ENCODE measurements around the gene LY6G6C. TPM values are rescaled to one million over a fixed set of nuclear protein-coding genes. Genes with fewer than 3 reads are reported as not detected.

Gene LY6G6C
- total RNA-seq, 2 donors from 2014 or later, result 0.29 to 0.38 TPM

DNA sequence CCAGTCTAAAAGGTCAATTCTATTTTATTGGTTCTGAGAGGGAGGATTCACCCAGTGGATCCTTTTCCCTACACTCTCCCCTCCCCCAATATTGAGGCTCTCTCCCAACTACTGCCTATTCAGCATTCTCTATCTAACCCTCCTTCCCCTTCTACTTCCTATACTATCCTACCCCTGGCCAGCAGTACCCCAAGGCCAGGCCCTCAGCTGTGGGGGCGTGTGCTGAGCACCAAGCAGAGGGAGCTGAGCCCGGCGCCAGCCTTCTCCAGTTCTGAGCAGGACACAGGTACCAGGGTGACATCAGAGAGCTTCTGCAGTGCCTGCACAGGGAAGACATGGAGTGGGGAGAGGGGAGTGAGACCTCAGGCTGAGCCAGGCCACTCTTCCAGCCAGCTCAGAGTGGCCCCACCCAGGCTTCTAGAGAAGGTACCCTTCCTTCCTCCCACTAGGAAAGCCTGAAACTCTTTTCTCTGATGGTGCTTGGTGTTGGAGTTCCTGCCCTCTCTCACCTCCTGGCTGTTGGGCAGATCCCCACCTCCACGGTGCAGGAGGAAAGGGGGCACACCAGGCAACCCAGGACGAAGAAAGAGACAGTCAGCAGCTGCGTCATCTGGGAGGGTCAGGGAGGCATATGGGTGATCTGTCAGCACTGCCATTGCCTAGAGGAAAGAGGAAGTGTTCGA lies 5.6 kb upstream of the LY6G6C start:
- Histone ChIP-seq H3K4me3 (ENCODE audit: low read length) (no peak overlapping the region), H3K9ac (ENCODE audit: extremely low read depth, low read length, poor library complexity, severe bottlenecking) (no peak overlapping the region), H3K36me3 (ENCODE audit: control insufficient read depth, insufficient read depth, low read length) (peaks cover 53% of the 10 kb centered on the region), H3K27me3 (ENCODE audit: control insufficient read depth, insufficient read depth, low read length, poor library complexity, severe bottlenecking) (no peaks in the 10 kb centered on the region), H3K4me1 (ENCODE audit: control insufficient read depth, insufficient read depth, low read length) (no peaks in the 10 kb centered on the region), H3K27ac (ENCODE audit: low read depth, low read length) (no peak overlapping the region), H3K9me3 (ENCODE audit: control insufficient read depth, low read length) (no peaks in the 10 kb centered on the region)
- no peak overlapping the region for H3K27ac Mint-ChIP-seq
- peaks cover 8% of the 10 kb centered on the region for H3K4me1 Mint-ChIP-seq
- TF ChIP-seq CTCF (conservative IDR thresholded peaks at IDR 0.05), result no peak
- peak overlapping the region; percentile 37 for H3K4me3 Mint-ChIP-seq
- no peaks in the 10 kb centered on the region for H3K27me3 Mint-ChIP-seq (ENCODE audit: insufficient read depth)
- H3K36me3 Mint-ChIP-seq (ENCODE audit: low read depth), result peaks cover 47% of the 10 kb centered on the region
- H3K9me3 Mint-ChIP-seq, result no peaks in the 10 kb centered on the region
- no peak for DNase-seq
- WGBS, 2 experiments (ENCODE audit: insufficient coverage in 1 of 2, insufficient read length in 1 of 2), result 93 to 95% methylated on average over 6 to 7 of the region's 7 CpGs

- no peak for TF ChIP-seq CTCF (conservative IDR thresholded peaks at IDR 0.05)
- H3K27ac ChIP-seq (ENCODE audit: low read depth, low read length), result no peak overlapping the region
- H3K9me3 ChIP-seq (ENCODE audit: control insufficient read depth, low read length), result no peaks in the 10 kb centered on the region
- 96 to 97% methylated on average over 11 to 12 of the region's 12 CpGs for WGBS, 2 experiments (ENCODE audit: insufficient coverage in 1 of 2, insufficient read length in 1 of 2)
- no peaks in the 10 kb centered on the region for H3K27me3 ChIP-seq (ENCODE audit: control insufficient read depth, insufficient read depth, low read length, poor library complexity, severe bottlenecking)
- Mint-ChIP-seq H3K36me3 (ENCODE audit: low read depth) (peaks cover 39% of the 10 kb centered on the region), H3K4me1 (peaks cover 6% of the 10 kb centered on the region), H3K27ac (no peak overlapping the region), H3K9me3 (no peaks in the 10 kb centered on the region), H3K27me3 (ENCODE audit: insufficient read depth) (no peaks in the 10 kb centered on the region), H3K4me3 (no peak overlapping the region)
- no peak for DNase-seq
- no peaks in the 10 kb centered on the region for H3K4me1 ChIP-seq (ENCODE audit: control insufficient read depth, insufficient read depth, low read length)
- no peak overlapping the region for H3K4me3 ChIP-seq (ENCODE audit: low read length)
- no peak overlapping the region for H3K9ac ChIP-seq (ENCODE audit: extremely low read depth, low read length, poor library complexity, severe bottlenecking)
- H3K36me3 ChIP-seq (ENCODE audit: control insufficient read depth, insufficient read depth, low read length), result peaks cover 39% of the 10 kb centered on the region
Observed at GRCh38 chr6:31725502-31726350, 4.2 kb upstream of the LY6G6C start.

DNA sequence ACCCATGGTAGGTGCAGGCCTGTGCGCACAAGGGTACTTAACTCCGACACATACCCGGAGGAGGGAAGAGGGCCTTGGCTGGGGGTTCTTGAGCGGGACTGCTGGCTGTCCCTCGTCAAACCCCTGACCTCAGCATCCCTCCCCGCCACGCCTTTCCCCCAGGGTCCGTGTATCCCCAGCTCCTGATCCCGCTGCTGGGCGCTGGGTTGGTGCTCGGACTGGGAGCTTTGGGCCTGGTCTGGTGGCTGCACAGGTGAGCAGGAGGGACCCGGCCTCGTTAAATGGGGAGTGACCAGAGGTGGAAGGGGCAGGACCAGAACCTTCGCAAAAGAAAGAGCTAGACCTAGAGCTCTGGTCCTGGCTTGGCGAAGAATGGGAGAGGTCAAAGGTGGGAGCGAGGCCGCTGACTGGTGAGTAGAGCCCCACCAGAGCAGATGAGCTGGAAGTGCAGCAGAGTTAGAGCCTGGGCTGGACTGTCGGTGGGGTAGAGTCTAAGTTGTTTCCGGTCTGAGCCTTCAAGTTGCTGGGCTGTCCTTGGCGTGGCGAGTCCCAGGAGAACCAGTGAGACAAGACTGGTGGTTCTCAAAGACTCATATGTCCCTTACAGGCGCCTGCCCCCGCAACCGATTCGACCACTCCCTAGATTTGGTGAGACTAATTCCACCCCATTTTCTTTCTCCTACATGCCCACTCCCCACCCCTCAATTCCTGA lies 2.6 kb upstream of the LY6G6C start:
- no peak for TF ChIP-seq CTCF (conservative IDR thresholded peaks at IDR 0.05)
- Histone ChIP-seq H3K27ac (ENCODE audit: low read depth, low read length) (no peak overlapping the region), H3K36me3 (ENCODE audit: control insufficient read depth, insufficient read depth, low read length) (peaks cover 35% of the 10 kb centered on the region), H3K4me1 (ENCODE audit: control insufficient read depth, insufficient read depth, low read length) (no peaks in the 10 kb centered on the region), H3K27me3 (ENCODE audit: control insufficient read depth, insufficient read depth, low read length, poor library complexity, severe bottlenecking) (no peaks in the 10 kb centered on the region), H3K9me3 (ENCODE audit: control insufficient read depth, low read length) (no peaks in the 10 kb centered on the region), H3K4me3 (ENCODE audit: low read length) (no peak overlapping the region), H3K9ac (ENCODE audit: extremely low read depth, low read length, poor library complexity, severe bottlenecking) (no peak overlapping the region)
- no peak overlapping the region for H3K27ac Mint-ChIP-seq
- H3K36me3 Mint-ChIP-seq (ENCODE audit: low read depth), result peaks cover 34% of the 10 kb centered on the region
- no peak overlapping the region for H3K4me3 Mint-ChIP-seq
- H3K4me1 Mint-ChIP-seq, result no peaks in the 10 kb centered on the region
- WGBS, 2 experiments (ENCODE audit: insufficient coverage in 1 of 2, insufficient read length in 1 of 2), result 95 to 96% methylated on average over 14 to 25 of the region's 25 CpGs
- no peak for DNase-seq
- H3K27me3 Mint-ChIP-seq (ENCODE audit: insufficient read depth), result no peaks in the 10 kb centered on the region
- H3K9me3 Mint-ChIP-seq, result no peaks in the 10 kb centered on the region

All from endodermal cell (in vitro differentiated cells).